Trophoblast cell (in vitro differentiated cells and primary cell): Measurements from ENCODE around the gene FOSL2.
A peak's percentile ranks its signal among the peaks of the same experiment; 100 is the strongest.

ENCODE experiments used
- DNase-seq, 2 donors: peaks; one replicate each; pipeline ENCODE4 v3.0.0-alpha.2; 2016
- H2AFZ ChIP-seq: 2 replicates; pipeline ENCODE4 v1.6.1; 2013; ENCODE audit warnings: low read length, moderate library complexity, mild to moderate bottlenecking; ENCODE audit not compliant: insufficient read depth, poor library complexity
- H2AK5ac ChIP-seq: 2 replicates; pipeline ENCODE4 v1.6.1; 2013; ENCODE audit warnings: mild to moderate bottlenecking, low read length
- H2BK120ac ChIP-seq: 2 replicates; pipeline ENCODE4 v1.6.1; 2013; ENCODE audit warnings: low read length, mild to moderate bottlenecking, moderate library complexity; ENCODE audit not compliant: insufficient read depth, poor library complexity
- H2BK12ac ChIP-seq: 2 replicates; pipeline ENCODE4 v1.6.1; 2013; ENCODE audit warnings: mild to moderate bottlenecking, low read length, moderate library complexity
- H2BK5ac ChIP-seq: 2 replicates; pipeline ENCODE4 v1.6.1; 2013; ENCODE audit warnings: low read length, low read depth, moderate library complexity, mild to moderate bottlenecking; ENCODE audit not compliant: poor library complexity
- H3K14ac ChIP-seq: 2 replicates; pipeline ENCODE4 v1.6.1; 2013; ENCODE audit warnings: mild to moderate bottlenecking, low read length
- H3K18ac ChIP-seq: 2 replicates; pipeline ENCODE4 v1.6.1; 2013; ENCODE audit warnings: mild to moderate bottlenecking, low read length
- H3K23ac ChIP-seq: 2 replicates; pipeline ENCODE4 v1.6.1; 2013; ENCODE audit warnings: low read length
- H3K27ac ChIP-seq: 2 replicates; pipeline ENCODE4 v1.5.1; 2013; ENCODE audit warnings: low read depth, mild to moderate bottlenecking, inconsistent platforms, low read length, moderate library complexity
- H3K27me3 ChIP-seq: 2 replicates; pipeline ENCODE4 v1.6.1; 2013; ENCODE audit warnings: inconsistent platforms, mild to moderate bottlenecking, low read length, moderate library complexity; ENCODE audit not compliant: insufficient read depth
- H3K36me3 ChIP-seq, 2 experiments: 1 replicate in 1 of 2; 2 replicates in 1 of 2; pipeline ENCODE4 v1.6.1; 2013; ENCODE audit warnings: low read length in 2 of 2, mild to moderate bottlenecking in 2 of 2, moderate library complexity in 1 of 2; ENCODE audit not compliant: insufficient read depth in 2 of 2, control insufficient read depth in 1 of 2
- H3K4ac ChIP-seq: 2 replicates; pipeline ENCODE4 v1.6.1; 2013; ENCODE audit warnings: low read depth, mild to moderate bottlenecking, low read length, moderate library complexity
- H3K4me1 ChIP-seq, 2 experiments: 1 replicate in 1 of 2; 2 replicates in 1 of 2; pipeline ENCODE4 v1.6.1; 2013; ENCODE audit warnings: low read length in 2 of 2, mild to moderate bottlenecking in 2 of 2, moderate library complexity in 1 of 2; ENCODE audit not compliant: insufficient read depth in 2 of 2, control insufficient read depth in 1 of 2
- H3K4me2 ChIP-seq: 2 replicates; pipeline ENCODE4 v1.6.1; 2013; ENCODE audit warnings: inconsistent platforms, mild to moderate bottlenecking, low read length, moderate library complexity
- H3K4me3 ChIP-seq: 2 replicates; pipeline ENCODE4 v1.5.1; 2013; ENCODE audit warnings: mild to moderate bottlenecking, low read depth, low read length, inconsistent platforms
- H3K79me1 ChIP-seq: one replicate; pipeline ENCODE4 v1.6.1; 2013; ENCODE audit warnings: low read length
- H3K79me2 ChIP-seq: 2 replicates; pipeline ENCODE4 v1.6.1; 2013; ENCODE audit warnings: low read length, mild to moderate bottlenecking; ENCODE audit not compliant: control insufficient read depth, insufficient read depth, poor library complexity
- H3K9ac ChIP-seq: 2 replicates; pipeline ENCODE4 v1.6.1; 2013; ENCODE audit warnings: mild to moderate bottlenecking, low read length
- H3K9me3 ChIP-seq: 2 replicates; pipeline ENCODE4 v1.6.1; 2013; ENCODE audit warnings: low read depth, mild to moderate bottlenecking, control low read depth, inconsistent platforms, low read length; ENCODE audit not compliant: insufficient read depth
- H4K12ac ChIP-seq: 2 replicates; pipeline ENCODE4 v1.6.1; 2013; ENCODE audit warnings: low read depth, mild to moderate bottlenecking, low read length, moderate library complexity
- H4K8ac ChIP-seq: 2 replicates; pipeline ENCODE4 v1.6.1; 2013; ENCODE audit warnings: low read depth, mild to moderate bottlenecking, low read length, moderate library complexity
- H4K91ac ChIP-seq: one replicate; pipeline ENCODE4 v1.6.1; 2013; ENCODE audit warnings: low read depth, mild to moderate bottlenecking, low read length, moderate library complexity
- WGBS: extraction: QIAGEN DNeasy Blood & Tissue Kit; methylation state at CpG from one replicate; pipeline ENCODE4 v1.1.7; 2013; ENCODE audit warnings: missing lambda C conversion rate; ENCODE audit not compliant: insufficient read length, insufficient coverage; ENCODE audit errors: extremely low coverage; 5-methylcytosine and 5-hydroxymethylcytosine counted together

Gene FOSL2

DNA sequence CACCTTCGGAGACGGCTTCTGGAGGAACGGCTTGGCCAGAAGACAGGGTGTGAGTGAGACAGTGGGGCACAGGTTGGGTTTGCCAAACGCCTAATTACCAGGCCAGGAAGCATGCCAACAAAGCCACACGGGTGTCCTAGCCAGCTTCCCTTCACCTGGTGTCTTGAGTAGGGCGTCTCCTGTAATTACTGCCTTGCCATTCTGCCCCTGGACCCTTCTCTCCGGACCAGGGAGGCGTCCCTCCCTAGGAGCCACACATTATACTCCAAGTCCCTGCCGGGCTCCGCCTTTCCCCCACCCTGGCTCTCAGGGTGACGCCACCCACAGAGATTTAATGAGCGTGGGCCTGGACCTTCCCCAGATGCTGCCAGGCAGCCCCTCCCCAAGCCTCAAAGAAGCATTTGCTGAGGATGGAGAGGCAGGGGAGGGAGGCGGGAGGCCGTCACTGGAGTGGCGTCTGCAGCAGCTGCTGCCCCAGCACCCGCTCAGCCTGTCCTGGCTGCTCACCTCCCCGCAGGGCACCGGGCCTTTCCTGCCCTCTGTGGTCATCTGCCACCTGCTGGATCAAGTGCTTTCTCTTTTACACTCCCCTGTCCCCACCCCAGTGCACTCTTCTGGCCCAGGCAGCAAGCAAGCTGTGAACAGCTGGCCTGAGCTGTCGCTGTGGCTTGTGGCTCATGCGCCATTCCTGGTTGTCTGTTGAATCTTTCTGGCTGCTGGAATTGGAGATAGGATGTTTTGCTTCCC is 20.7 kb downstream of the FOSL2 start:
- peak in 1 of 2 donors; percentile 43 for DNase-seq
- Histone ChIP-seq H3K79me1 (peaks cover 2% of the 10 kb centered on the region), H2BK120ac (no peak overlapping the region), H3K9me3 (peaks cover 2% of the 10 kb centered on the region), H2AFZ (no peak overlapping the region), H3K36me3 (peaks cover 71 to 79% of the 10 kb centered on the region in 2 experiments), H2BK12ac (no peak overlapping the region), H3K4me2 (no peak overlapping the region), H2AK5ac (no peak overlapping the region), H3K23ac (no peak overlapping the region), H3K4me3 (no peak overlapping the region), H3K14ac (no peak overlapping the region), H4K91ac (no peak overlapping the region), H4K12ac (no peak overlapping the region), H4K8ac (no peak overlapping the region), H3K18ac (no peak overlapping the region), H3K79me2 (no peaks in the 10 kb centered on the region), H3K9ac (no peak overlapping the region), H3K4me1 (peaks cover 0 to 6% of the 10 kb centered on the region in 2 experiments), H3K27ac (no peak overlapping the region), H2BK5ac (no peak overlapping the region), H3K4ac (no peak overlapping the region), H3K27me3 (no peaks in the 10 kb centered on the region)
- no CpG with 5 or more reads among the region's 20 CpGs for WGBS

DNA sequence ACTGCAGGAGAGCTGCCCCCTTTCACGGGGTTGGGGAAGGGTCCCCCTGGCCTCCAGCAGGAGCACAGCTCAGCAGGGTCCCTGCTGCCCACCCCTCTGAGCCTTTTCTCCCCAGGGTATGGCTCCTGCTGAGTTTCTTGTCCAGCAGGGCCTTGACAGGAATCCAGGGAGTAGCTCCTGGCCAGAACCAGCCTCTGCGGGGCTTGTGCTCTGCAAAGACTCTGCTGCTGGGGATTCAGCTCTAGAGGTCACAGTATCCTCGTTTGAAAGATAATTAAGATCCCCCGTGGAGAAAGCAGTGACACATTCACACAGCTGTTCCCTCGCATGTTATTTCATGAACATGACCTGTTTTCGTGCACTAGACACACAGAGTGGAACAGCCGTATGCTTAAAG is 21.2 kb downstream of the FOSL2 start:
- Histone ChIP-seq H3K14ac (no peak overlapping the region), H3K27ac (no peak overlapping the region), H4K8ac (no peak overlapping the region), H3K23ac (no peak overlapping the region), H3K18ac (no peak overlapping the region), H3K4ac (no peak overlapping the region), H4K91ac (no peak overlapping the region), H2BK5ac (no peak overlapping the region), H4K12ac (no peak overlapping the region), H3K9me3 (peaks cover 2% of the 10 kb centered on the region), H3K79me2 (no peaks in the 10 kb centered on the region), H3K9ac (no peak overlapping the region), H2BK12ac (no peak overlapping the region), H3K36me3 (peaks cover 65 to 73% of the 10 kb centered on the region in 2 experiments), H3K4me2 (no peak overlapping the region), H3K4me3 (no peak overlapping the region), H2AFZ (no peak overlapping the region), H3K79me1 (peaks cover 2% of the 10 kb centered on the region), H3K4me1 (peaks cover 0 to 5% of the 10 kb centered on the region in 2 experiments), H2AK5ac (no peak overlapping the region), H2BK120ac (no peak overlapping the region), H3K27me3 (no peaks in the 10 kb centered on the region)
- no CpG with 5 or more reads among the region's 7 CpGs for WGBS
- DNase-seq, result no peak

DNA sequence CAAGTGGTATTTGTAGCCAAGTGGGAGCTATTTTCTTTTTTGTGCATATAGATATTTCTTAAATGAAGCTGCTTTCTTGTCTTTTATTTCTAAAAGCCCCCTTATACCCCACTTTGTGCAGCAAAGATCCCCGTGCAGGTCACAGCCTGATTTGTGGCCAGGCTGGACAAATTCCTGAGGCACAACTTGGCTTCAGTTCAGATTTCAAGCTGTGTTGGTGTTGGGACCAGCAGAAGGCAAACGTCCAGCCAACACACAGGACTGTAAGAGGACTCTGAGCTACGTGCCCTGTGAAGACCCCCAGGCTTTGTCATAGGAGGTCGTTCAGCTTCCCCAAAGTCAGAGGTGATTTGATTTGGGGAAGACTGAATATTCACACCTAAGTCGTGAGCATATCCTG is 21.9 kb downstream of the FOSL2 start:
- DNase-seq, result no peak
- H3K9me3 ChIP-seq, result peaks cover 2% of the 10 kb centered on the region
- H3K23ac ChIP-seq, result no peak overlapping the region
- H3K79me2 ChIP-seq, result no peaks in the 10 kb centered on the region
- no peaks in the 10 kb centered on the region for H3K27me3 ChIP-seq
- no peak overlapping the region for H3K4me3 ChIP-seq
- H2AFZ ChIP-seq, result no peak overlapping the region
- no peaks in the 10 kb centered on the region for H3K4me1 ChIP-seq
- H3K18ac ChIP-seq, result no peak overlapping the region
- H3K4me2 ChIP-seq, result no peak overlapping the region
- no peak overlapping the region for H3K27ac ChIP-seq
- WGBS, result no CpG with 5 or more reads among the region's 5 CpGs
- no peak overlapping the region for H4K91ac ChIP-seq
- no peak overlapping the region for H3K9ac ChIP-seq
- H4K8ac ChIP-seq, result no peak overlapping the region
- no peak overlapping the region for H4K12ac ChIP-seq
- no peak overlapping the region for H3K4ac ChIP-seq
- no peak overlapping the region for H2BK120ac ChIP-seq
- H3K14ac ChIP-seq, result no peak overlapping the region
- H2AK5ac ChIP-seq, result no peak overlapping the region
- H2BK12ac ChIP-seq, result no peak overlapping the region
- no peak overlapping the region for H2BK5ac ChIP-seq
- no peaks in the 10 kb centered on the region for H3K79me1 ChIP-seq
- peaks cover 59 to 66% of the 10 kb centered on the region in 2 experiments for H3K36me3 ChIP-seq

DNA sequence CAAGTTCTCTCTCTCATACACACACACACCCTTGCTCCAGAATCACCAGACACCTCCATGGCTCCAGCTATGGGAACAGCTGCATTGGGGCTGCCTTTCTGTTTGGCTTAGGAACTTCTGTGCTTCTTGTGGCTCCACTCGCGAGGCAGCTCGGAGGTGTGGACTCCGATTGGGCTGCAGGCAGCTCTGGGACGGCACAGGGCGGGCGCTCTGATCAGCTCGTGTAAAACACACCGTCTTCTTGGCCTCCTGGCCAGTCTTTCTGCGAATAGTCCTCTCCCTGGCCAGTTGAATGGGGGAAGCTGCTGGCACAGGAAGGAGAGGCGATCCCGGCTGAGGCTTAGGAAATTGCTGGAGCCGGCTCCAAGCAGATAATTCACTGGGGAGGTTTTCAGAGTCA is 22.4 kb downstream of the FOSL2 start:
- H2AFZ ChIP-seq, result no peak overlapping the region
- H3K9ac ChIP-seq, result no peak overlapping the region
- H3K4me3 ChIP-seq, result no peak overlapping the region
- no peak overlapping the region for H3K23ac ChIP-seq
- H3K4me2 ChIP-seq, result no peak overlapping the region
- H3K79me1 ChIP-seq, result no peaks in the 10 kb centered on the region
- H3K27ac ChIP-seq, result no peak overlapping the region
- DNase-seq, result no peak
- H2BK120ac ChIP-seq, result no peak overlapping the region
- H4K91ac ChIP-seq, result no peak overlapping the region
- H4K8ac ChIP-seq, result no peak overlapping the region
- no peaks in the 10 kb centered on the region for H3K4me1 ChIP-seq
- H3K36me3 ChIP-seq, result peaks cover 56 to 64% of the 10 kb centered on the region in 2 experiments
- H3K79me2 ChIP-seq, result no peaks in the 10 kb centered on the region
- no peak overlapping the region for H2BK12ac ChIP-seq
- no peak overlapping the region for H3K4ac ChIP-seq
- H4K12ac ChIP-seq, result no peak overlapping the region
- H3K27me3 ChIP-seq, result no peaks in the 10 kb centered on the region
- peaks cover 2% of the 10 kb centered on the region for H3K9me3 ChIP-seq
- no peak overlapping the region for H2BK5ac ChIP-seq
- H2AK5ac ChIP-seq, result no peak overlapping the region
- WGBS, result no CpG with 5 or more reads among the region's 13 CpGs
- H3K14ac ChIP-seq, result no peak overlapping the region
- H3K18ac ChIP-seq, result no peak overlapping the region
